ENCODE results near the gene AKR1C4.

DNA sequence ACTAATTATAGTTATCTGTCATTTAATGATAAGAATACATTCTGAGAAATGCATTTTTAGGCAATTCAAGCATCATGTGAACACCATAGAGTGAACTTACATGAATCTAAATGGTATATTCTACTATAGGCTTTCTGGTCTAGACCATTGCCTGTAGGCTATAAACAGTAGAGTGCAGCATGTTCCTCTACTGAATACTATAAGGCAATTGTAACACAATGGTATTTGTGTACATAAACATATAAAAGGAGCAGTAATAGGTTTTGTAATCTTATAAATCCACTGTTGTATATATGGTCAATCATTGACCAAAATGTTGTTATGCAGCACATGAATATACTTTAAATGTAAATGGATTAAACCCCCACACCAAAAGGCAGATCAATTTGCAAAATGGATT lies 71.6 kb downstream of the AKR1C4 start:
- TF ChIP-seq, protein P1, sequence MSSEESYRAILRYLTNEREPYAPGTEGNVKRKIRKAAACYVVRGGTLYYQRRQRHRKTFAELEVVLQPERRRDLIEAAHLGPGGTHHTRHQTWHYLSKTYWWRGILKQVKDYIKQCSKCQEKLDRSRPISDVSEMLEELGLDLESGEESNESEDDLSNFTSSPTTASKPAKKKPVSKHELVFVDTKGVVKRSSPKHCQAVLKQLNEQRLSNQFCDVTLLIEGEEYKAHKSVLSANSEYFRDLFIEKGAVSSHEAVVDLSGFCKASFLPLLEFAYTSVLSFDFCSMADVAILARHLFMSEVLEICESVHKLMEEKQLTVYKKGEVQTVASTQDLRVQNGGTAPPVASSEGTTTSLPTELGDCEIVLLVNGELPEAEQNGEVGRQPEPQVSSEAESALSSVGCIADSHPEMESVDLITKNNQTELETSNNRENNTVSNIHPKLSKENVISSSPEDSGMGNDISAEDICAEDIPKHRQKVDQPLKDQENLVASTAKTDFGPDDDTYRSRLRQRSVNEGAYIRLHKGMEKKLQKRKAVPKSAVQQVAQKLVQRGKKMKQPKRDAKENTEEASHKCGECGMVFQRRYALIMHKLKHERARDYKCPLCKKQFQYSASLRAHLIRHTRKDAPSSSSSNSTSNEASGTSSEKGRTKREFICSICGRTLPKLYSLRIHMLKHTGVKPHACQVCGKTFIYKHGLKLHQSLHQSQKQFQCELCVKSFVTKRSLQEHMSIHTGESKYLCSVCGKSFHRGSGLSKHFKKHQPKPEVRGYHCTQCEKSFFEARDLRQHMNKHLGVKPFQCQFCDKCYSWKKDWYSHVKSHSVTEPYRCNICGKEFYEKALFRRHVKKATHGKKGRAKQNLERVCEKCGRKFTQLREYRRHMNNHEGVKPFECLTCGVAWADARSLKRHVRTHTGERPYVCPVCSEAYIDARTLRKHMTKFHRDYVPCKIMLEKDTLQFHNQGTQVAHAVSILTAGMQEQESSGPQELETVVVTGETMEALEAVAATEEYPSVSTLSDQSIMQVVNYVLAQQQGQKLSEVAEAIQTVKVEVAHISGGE (tag by site-specific recombination; conservative IDR thresholded peaks at IDR 0.05; ENCODE audit: low read depth) = no peak
- TF ChIP-seq ZNF549 (tag by site-specific recombination; IDR thresholded peaks at IDR 0.05) = no peak
- TF ChIP-seq ZNF274 (IDR thresholded peaks at IDR 0.05; ENCODE audit: low read length) = no peak
- TF ChIP-seq ZNF274 (tag by site-specific recombination; IDR thresholded peaks at IDR 0.05; ENCODE audit: borderline replicate concordance) = no peak
- no peak for TF ChIP-seq ZNF777 (tag by site-specific recombination; IDR thresholded peaks at IDR 0.05; ENCODE audit: borderline replicate concordance)
- TF ChIP-seq ZNF701 (tag by site-specific recombination; IDR thresholded peaks at IDR 0.05) = no peak
- TF ChIP-seq, protein P2, sequence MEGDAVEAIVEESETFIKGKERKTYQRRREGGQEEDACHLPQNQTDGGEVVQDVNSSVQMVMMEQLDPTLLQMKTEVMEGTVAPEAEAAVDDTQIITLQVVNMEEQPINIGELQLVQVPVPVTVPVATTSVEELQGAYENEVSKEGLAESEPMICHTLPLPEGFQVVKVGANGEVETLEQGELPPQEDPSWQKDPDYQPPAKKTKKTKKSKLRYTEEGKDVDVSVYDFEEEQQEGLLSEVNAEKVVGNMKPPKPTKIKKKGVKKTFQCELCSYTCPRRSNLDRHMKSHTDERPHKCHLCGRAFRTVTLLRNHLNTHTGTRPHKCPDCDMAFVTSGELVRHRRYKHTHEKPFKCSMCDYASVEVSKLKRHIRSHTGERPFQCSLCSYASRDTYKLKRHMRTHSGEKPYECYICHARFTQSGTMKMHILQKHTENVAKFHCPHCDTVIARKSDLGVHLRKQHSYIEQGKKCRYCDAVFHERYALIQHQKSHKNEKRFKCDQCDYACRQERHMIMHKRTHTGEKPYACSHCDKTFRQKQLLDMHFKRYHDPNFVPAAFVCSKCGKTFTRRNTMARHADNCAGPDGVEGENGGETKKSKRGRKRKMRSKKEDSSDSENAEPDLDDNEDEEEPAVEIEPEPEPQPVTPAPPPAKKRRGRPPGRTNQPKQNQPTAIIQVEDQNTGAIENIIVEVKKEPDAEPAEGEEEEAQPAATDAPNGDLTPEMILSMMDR (tag by site-specific recombination; IDR thresholded peaks at IDR 0.05) = no peak
- no peak for TF ChIP-seq ZFHX2 (tag by site-specific recombination; conservative IDR thresholded peaks at IDR 0.05)
- TF ChIP-seq ZNF19 (tag by site-specific recombination; IDR thresholded peaks at IDR 0.05; ENCODE audit: low read depth) = no peak
- TF ChIP-seq ZNF266 (tag by site-specific recombination; IDR thresholded peaks at IDR 0.05; ENCODE audit: low read depth) = no peak
- TF ChIP-seq ZNF596 (tag by site-specific recombination; IDR thresholded peaks at IDR 0.05) = no peak
- TF ChIP-seq, protein P3, sequence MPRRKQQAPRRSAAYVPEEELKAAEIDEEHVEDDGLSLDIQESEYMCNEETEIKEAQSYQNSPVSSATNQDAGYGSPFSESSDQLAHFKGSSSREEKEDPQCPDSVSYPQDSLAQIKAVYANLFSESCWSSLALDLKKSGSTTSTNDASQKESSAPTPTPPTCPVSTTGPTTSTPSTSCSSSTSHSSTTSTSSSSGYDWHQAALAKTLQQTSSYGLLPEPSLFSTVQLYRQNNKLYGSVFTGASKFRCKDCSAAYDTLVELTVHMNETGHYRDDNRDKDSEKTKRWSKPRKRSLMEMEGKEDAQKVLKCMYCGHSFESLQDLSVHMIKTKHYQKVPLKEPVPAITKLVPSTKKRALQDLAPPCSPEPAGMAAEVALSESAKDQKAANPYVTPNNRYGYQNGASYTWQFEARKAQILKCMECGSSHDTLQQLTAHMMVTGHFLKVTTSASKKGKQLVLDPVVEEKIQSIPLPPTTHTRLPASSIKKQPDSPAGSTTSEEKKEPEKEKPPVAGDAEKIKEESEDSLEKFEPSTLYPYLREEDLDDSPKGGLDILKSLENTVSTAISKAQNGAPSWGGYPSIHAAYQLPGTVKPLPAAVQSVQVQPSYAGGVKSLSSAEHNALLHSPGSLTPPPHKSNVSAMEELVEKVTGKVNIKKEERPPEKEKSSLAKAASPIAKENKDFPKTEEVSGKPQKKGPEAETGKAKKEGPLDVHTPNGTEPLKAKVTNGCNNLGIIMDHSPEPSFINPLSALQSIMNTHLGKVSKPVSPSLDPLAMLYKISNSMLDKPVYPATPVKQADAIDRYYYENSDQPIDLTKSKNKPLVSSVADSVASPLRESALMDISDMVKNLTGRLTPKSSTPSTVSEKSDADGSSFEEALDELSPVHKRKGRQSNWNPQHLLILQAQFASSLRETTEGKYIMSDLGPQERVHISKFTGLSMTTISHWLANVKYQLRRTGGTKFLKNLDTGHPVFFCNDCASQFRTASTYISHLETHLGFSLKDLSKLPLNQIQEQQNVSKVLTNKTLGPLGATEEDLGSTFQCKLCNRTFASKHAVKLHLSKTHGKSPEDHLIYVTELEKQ (tag by site-specific recombination; IDR thresholded peaks at IDR 0.05; ENCODE audit: borderline replicate concordance) = no peak
- TF ChIP-seq ZNF792 (tag by site-specific recombination; IDR thresholded peaks at IDR 0.05) = no peak
